Hepatocyte (in vitro differentiated cells): Measurements from ENCODE around the gene ITGA1. TPM values are rescaled to one million over a fixed set of nuclear protein-coding genes. Genes with fewer than 3 reads are reported as not detected.

Source experiments
- DNase-seq: peaks from one replicate; pipeline ENCODE4 v3.0.0-alpha.2; 2016; ENCODE audit warnings: low spot score
- H2AFZ ChIP-seq: fragments of 200-600 bp; sonication (generic); 2 replicates; pipeline ENCODE4 v1.6.0; 2016; ENCODE audit warnings: antibody characterized with exemption, mild to moderate bottlenecking
- H3K27ac ChIP-seq: fragments of 200-600 bp; sonication (generic); 2 replicates; pipeline ENCODE4 v1.5.1; 2016; ENCODE audit warnings: mild to moderate bottlenecking
- H3K27me3 ChIP-seq: fragments of 200-600 bp; sonication (generic); 2 replicates; pipeline ENCODE4 v1.6.1; 2016
- H3K36me3 ChIP-seq: fragments of 200-600 bp; sonication (generic); replicated peaks from 2 replicates; pipeline ENCODE4 v1.5.1; 2016; ENCODE audit warnings: low read depth; ENCODE audit not compliant: insufficient read depth
- H3K4me1 ChIP-seq: fragments of 200-600 bp; sonication (generic); 2 replicates; pipeline ENCODE4 v1.5.1; 2016; ENCODE audit warnings: mild to moderate bottlenecking, moderate library complexity; ENCODE audit not compliant: insufficient read depth
- H3K4me2 ChIP-seq: fragments of 200-600 bp; sonication (generic); 2 replicates; pipeline ENCODE4 v1.6.0; 2016
- H3K4me3 ChIP-seq: fragments of 200-600 bp; sonication (generic); 2 replicates; pipeline ENCODE4 v1.5.1; 2016; ENCODE audit warnings: mild to moderate bottlenecking
- H3K79me2 ChIP-seq: fragments of 200-600 bp; sonication (generic); 2 replicates; pipeline ENCODE4 v1.6.0; 2017; ENCODE audit warnings: mild to moderate bottlenecking
- H3K9me2 ChIP-seq: fragments of 200-600 bp; sonication (generic); replicated peaks from 2 replicates; pipeline ENCODE4 v1.6.0; 2017; ENCODE audit warnings: mild to moderate bottlenecking; ENCODE audit not compliant: insufficient read depth
- H3K9me3 ChIP-seq: fragments of 200-600 bp; sonication (generic); 2 replicates; pipeline ENCODE4 v1.5.1; 2016; ENCODE audit warnings: low read depth, mild to moderate bottlenecking
- H4K20me1 ChIP-seq: fragments of 200-600 bp; sonication (generic); 2 replicates; pipeline ENCODE4 v1.6.0; 2016; ENCODE audit warnings: mild to moderate bottlenecking; ENCODE audit not compliant: insufficient read depth, poor library complexity, severe bottlenecking
- EZH2 ChIP-seq: fragments of 200-600 bp; sonication (generic); IDR thresholded peaks from 2 replicates; pipeline ENCODE4 v1.6.1; 2016; ENCODE audit warnings: antibody characterized with exemption, mild to moderate bottlenecking, borderline replicate concordance
- EZH2phosphoT487 ChIP-seq: fragments of 200-600 bp; sonication (generic); IDR thresholded peaks from one replicate; pipeline ENCODE4 v1.6.1; 2018; ENCODE audit warnings: antibody characterized with exemption, mild to moderate bottlenecking, low read depth, moderate library complexity; ENCODE audit not compliant: unreplicated experiment, severe bottlenecking
- WGBS: methylation state at CpG from one replicate; pipeline ENCODE4 v1.1.6; 2016; ENCODE audit warnings: low lambda C conversion rate; ENCODE audit errors: missing lambda C conversion rate; 5-methylcytosine and 5-hydroxymethylcytosine counted together
- polyA plus RNA-seq: library from polyadenylated mRNA; unstranded; fragments of >200 nt; fragmentation: Nextera tagmentation; extraction: Ambion mirVana; gene quantifications from 2 replicates; pipeline ENCODE4 v1.2.1, GENCODE V29; 2016
- total RNA-seq: library from RNA; depleted of rRNA; stranded (reverse); fragments of >200 nt; gene quantifications from 2 replicates; pipeline ENCODE4 v1.2.3, GENCODE V29; 2014
- TF ChIP-seq, protein P1 (sequence below): fragments of 200-600 bp; sonication (generic); IDR thresholded peaks from 2 replicates; pipeline ENCODE4 v1.5.1; 2016; ENCODE audit warnings: antibody characterized with exemption, mild to moderate bottlenecking; ENCODE audit not compliant: poor library complexity

ITGA1 gene
- total and polyA plus RNA-seq, 2 experiments from 2014 or later: 15.0 to 40.3 TPM

- no peaks in the 10 kb centered on the region for H3K36me3 ChIP-seq
- peak; percentile 48 for DNase-seq
- TF ChIP-seq EZH2: no peak
- TF ChIP-seq, protein P1, sequence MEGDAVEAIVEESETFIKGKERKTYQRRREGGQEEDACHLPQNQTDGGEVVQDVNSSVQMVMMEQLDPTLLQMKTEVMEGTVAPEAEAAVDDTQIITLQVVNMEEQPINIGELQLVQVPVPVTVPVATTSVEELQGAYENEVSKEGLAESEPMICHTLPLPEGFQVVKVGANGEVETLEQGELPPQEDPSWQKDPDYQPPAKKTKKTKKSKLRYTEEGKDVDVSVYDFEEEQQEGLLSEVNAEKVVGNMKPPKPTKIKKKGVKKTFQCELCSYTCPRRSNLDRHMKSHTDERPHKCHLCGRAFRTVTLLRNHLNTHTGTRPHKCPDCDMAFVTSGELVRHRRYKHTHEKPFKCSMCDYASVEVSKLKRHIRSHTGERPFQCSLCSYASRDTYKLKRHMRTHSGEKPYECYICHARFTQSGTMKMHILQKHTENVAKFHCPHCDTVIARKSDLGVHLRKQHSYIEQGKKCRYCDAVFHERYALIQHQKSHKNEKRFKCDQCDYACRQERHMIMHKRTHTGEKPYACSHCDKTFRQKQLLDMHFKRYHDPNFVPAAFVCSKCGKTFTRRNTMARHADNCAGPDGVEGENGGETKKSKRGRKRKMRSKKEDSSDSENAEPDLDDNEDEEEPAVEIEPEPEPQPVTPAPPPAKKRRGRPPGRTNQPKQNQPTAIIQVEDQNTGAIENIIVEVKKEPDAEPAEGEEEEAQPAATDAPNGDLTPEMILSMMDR: peak; percentile 46
- TF ChIP-seq EZH2phosphoT487: no peak
- peak overlapping the region; percentile 85 for H2AFZ ChIP-seq
- H3K4me3 ChIP-seq: peak overlapping the region; percentile 77
- peaks cover 5% of the 10 kb centered on the region for H3K4me1 ChIP-seq
- H3K27ac ChIP-seq: peak overlapping the region; percentile 90
- H3K4me2 ChIP-seq: peak overlapping the region; percentile 92
- peaks cover 31% of the 10 kb centered on the region for H3K79me2 ChIP-seq
- no peaks in the 10 kb centered on the region for H3K27me3 ChIP-seq
- H3K9me2 ChIP-seq: no peaks in the 10 kb centered on the region
- WGBS: 3% methylated on average over 11 of the region's 11 CpGs
- no peaks in the 10 kb centered on the region for H4K20me1 ChIP-seq
- no peaks in the 10 kb centered on the region for H3K9me3 ChIP-seq
These were observed 642 bp upstream of the ITGA1 start for GRCh38 chr5:52786949-52787599.

- DNase-seq: no peak
- Histone ChIP-seq H3K4me2 (peak overlapping the region; percentile 92), H3K27me3 (no peaks in the 10 kb centered on the region), H3K9me2 (no peaks in the 10 kb centered on the region), H3K9me3 (no peaks in the 10 kb centered on the region), H4K20me1 (no peaks in the 10 kb centered on the region), H3K36me3 (no peaks in the 10 kb centered on the region), H2AFZ (peak overlapping the region; percentile 85), H3K4me3 (peak overlapping the region; percentile 77), H3K4me1 (peaks cover 5% of the 10 kb centered on the region), H3K27ac (peak overlapping the region; percentile 90), H3K79me2 (peaks cover 44% of the 10 kb centered on the region)
- TF ChIP-seq, protein P1: no peak
- TF ChIP-seq EZH2phosphoT487 (no peak), EZH2 (no peak)
- WGBS: 6% methylated on average over 7 of the region's 7 CpGs
These were observed 747 bp downstream of the ITGA1 start for GRCh38 chr5:52788505-52788821.

DNA sequence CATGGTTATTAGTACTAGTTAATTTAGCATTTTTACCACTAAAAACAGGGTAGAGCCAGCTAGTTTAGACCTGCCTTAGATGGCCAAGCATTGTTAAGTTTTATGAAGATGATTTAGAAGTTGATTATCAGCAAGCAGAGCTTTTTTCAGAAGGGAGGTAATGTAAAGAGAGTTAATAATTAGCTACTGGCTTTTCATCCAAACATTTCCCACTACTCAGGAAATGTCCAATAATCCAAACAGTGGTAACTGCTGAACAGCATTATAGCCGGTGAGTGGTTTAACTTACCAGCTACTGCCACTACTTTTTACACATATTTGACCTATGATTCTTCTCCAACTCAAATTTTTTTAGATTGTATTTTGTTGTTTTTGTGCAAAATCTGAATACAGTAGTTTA lies 1.7 kb downstream of the ITGA1 start:
- peak overlapping the region; percentile 77 for H3K4me3 ChIP-seq
- TF ChIP-seq, protein P1: no peak
- TF ChIP-seq EZH2 (no peak), EZH2phosphoT487 (no peak)
- no peaks in the 10 kb centered on the region for H3K9me2 ChIP-seq
- no peaks in the 10 kb centered on the region for H3K27me3 ChIP-seq
- peaks cover 5% of the 10 kb centered on the region for H3K4me1 ChIP-seq
- no peak overlapping the region for H2AFZ ChIP-seq
- peak overlapping the region; percentile 92 for H3K4me2 ChIP-seq
- no peaks in the 10 kb centered on the region for H3K9me3 ChIP-seq
- DNase-seq: no peak
- H3K27ac ChIP-seq: peak overlapping the region; percentile 90
- H3K79me2 ChIP-seq: peaks cover 50% of the 10 kb centered on the region
- WGBS: 14% methylated on average over 1 of the region's 1 CpG
- H3K36me3 ChIP-seq: no peaks in the 10 kb centered on the region
- no peaks in the 10 kb centered on the region for H4K20me1 ChIP-seq
